NCI-H524 treated with DMSO at 0.1 percent for 48 hours (cell line): ENCODE data around the gene CORO6.
A peak's percentile ranks its signal among the peaks of the same experiment; 100 is the strongest.

Experiments
- DNase-seq: peaks from one replicate; lab custom pipeline; 2025; lab: John Stamatoyannopoulos, UW

Gene CORO6

GRCh38 chr17:29630630-29631193 lies 8.0 kb upstream of the CORO6 start:
- no peak for DNase-seq

DNA sequence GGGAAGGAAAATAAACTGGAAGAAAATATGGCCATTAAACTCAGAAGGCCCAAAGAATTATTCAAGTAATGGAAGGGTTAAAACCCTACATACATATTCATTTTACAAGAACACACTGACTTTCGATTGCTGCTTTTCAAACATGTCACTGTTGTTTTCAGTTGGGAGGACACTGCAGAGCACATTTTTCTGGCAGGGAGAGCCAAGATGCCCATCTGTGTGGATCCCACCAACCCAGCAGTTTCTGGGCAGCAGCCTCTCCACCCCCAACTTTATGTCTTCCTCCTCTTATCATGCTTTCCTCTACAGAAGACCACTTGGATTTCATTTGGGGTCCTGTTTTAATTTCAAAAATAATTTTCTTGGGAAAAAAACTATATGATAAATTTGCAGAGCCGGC lies 7.1 kb upstream of the CORO6 start:
- no peak for DNase-seq

- no peak for DNase-seq
These were observed 5.9 kb upstream of the CORO6 start for GRCh38 chr17:29628644-29629043.

DNA sequence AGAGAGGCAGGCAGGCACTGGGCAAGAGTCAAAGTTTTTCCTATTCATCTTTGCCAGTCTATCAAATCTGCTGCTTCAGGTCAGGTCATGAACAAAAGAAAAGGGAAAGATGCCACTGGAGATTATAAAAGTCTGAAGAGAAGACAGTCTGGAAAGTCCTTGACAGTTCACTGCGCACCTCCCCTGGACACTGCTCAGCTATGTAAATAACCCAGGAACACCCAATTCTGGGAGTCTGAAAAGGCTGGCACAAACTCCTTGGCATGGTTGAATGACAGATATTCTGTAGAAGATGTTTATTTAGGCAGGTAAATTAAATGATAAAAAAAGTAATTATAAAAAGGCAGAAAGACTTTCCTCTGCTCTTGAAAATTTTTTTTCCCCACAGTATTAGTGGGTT lies 5.2 kb upstream of the CORO6 start:
- no peak for DNase-seq

- no peak for DNase-seq
These were observed 2.5 kb upstream of the CORO6 start for GRCh38 chr17:29625037-29625750.

GRCh38 chr17:29624586-29624985 lies 1.9 kb upstream of the CORO6 start:
- DNase-seq: no peak

DNA sequence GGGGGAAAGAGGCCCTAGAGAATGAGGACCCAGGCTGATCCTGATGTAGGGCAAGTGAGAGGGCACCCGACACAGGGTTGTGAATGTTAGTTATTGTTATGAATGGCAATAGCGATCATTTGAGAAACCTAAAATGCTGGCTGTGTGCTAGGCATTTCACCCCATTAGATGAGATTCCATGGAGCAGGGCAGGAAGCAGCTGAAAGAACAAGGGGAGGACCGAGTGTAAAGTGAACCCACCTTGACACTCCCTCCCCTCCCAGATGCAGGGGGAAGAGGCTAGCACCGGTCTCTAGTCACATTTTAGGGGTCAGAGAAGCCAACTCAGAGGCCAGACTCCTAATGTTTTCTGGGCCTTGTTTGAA lies 553 bp upstream of the CORO6 start:
- no peak for DNase-seq

DNA sequence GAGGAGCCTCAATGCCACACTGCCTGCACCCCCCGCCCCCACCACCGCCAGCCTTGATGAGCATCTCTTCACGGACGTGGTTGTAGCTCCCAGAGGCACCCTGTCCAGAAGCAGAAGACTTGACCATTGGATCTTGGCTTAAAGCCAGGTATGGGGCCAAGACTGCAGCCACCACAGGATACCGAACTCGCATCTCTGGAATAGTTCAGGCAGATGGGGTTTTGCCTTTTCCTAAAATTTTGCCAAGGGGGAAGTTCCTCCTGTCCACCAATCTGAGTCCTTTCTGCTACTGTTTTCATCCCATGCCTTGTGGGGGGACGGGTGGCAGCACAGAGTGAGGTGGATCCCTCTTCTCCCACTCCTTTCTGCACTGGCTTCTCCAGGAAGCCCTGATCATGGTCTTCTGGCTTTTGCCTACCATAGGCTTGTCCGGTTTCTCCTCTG lies 939 bp downstream of the CORO6 start:
- no peak for DNase-seq

DNA sequence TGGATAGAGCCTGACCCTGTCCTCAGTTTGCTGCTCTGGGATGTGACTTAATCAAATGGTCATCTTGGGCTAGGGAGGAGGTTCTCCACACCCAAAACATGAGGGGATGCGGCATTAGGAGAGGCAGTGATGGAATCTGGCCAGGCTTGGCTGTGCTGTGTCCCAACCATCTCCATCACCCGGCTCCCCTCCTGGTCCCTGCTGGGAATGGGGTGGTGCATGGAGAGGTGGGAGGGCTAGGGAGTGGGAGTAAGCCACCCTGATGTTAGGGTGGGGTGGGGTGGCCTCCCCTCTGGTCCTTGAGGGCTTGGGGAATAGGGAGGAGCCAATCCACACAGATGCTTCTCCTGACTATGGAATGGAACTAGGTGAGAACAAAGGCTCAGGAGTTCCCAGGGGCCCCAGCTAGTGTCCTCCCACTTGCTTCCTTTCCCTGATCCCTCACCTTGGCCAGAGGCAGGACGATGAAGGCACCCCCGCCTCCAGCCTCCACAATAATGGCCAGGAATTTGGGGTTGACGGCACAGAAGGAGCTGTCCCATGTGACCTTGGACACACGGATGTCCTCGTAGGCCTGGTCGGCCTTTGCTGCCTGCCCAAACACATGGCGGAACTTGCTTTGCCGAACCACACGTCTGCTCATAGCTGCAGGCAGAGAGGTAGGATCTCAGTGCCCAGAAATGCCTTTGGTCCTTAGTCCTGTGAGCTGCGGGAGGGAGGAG lies 1.8 kb downstream of the CORO6 start:
- DNase-seq: no peak

- no peak for DNase-seq
These were observed 2.4 kb downstream of the CORO6 start for GRCh38 chr17:29620271-29620670.

GRCh38 chr17:29619251-29619650 lies 3.5 kb downstream of the CORO6 start:
- peak; percentile 22 for DNase-seq

DNA sequence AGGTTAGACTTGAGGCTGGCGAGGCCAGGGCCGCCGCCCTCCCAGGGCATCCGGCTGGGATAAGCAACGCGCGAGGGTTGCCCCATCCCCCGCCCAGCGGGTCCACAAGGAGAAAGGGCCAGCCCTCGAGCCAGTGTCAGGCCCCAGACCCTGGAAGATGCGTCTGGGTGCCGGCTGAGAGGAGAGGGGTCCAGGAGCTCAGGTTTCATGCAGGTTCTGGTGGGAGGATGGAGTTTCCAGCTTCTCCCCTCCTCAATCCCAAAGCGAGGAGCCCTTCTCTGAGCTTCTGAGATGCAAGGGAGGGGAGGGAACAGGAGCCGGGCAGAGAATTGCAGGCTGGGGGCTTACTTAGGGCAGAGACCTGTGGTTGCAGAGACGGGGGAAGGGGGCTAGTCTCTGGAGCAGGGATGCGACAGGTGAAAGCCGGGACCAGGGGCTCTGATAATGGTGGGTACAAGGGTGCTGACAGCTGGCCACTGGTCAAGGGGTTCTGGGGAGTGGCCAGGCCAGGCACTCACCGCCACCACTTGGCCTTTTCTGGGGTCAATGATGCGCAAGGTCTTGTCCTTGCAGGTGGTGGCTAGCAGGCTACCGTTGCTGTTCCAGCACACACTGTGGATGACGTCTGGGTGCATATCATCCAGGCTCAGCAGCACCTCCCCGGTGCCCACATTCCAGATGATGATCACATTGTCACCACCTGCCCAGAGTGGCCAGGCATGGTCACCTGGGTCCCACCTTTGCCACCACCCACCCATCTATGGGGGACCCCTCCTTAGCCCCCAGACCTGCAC lies 4.2 kb downstream of the CORO6 start:
- DNase-seq: no peak

DNA sequence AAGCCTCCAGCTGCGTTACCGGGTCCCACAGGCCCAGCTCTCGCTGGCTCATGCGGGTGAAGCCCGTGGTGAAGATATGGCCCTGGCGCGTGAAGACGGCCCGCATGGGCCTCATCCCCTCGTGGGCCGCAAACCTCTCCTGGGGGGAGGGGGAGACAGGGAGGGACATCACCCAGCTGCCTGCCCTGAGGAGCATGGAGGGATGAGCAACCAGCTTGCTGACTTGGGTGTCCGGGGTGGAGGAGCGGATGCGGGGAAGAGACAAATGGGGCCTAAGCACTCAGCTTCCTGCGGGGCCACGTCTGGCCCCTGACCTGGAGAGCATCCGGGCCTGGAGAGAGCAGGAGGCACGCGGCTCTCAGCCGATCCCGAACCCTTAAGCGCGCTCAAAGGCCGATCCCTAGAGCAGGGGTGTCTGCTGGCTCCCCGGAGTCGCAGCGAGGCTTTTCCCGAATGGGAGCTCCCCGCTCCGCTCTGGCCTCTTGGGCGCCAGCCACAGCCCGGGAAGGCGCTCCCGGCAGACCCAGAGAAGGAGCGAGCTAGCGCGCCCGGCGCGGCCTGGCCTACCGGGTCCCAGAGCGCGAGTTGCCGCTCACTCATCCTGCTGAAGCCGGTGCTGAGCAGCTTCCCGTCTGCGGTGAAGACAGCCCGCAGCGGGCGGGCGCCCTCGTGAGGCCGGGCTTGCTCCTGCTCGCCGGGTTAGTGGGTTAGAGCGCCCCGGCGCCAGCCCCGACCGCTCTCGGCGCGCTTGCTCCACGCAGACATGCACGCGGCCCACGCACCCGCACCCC lies 5.0 kb downstream of the CORO6 start:
- DNase-seq: no peak

DNA sequence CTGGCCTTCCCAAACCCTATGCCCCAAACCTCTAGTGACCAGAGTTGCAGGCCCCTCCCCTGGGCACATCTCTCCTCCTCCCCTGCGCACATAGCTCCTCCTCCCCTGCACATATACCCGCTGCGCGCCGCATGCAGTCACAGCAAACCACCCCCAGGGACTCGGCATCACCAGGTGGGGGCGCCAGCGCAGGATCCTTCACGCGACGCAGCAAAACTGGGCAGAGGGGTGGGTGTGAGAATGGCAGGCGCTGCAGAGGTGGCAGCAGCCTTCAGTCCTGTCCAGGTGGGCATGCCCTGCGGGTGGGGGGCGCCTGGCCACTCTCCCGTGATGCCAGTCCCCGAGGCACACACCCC lies 5.6 kb downstream of the CORO6 start:
- peak; percentile 69 for DNase-seq

- DNase-seq: no peak
These were observed 6.2 kb downstream of the CORO6 start for GRCh38 chr17:29616300-29617048.

DNA sequence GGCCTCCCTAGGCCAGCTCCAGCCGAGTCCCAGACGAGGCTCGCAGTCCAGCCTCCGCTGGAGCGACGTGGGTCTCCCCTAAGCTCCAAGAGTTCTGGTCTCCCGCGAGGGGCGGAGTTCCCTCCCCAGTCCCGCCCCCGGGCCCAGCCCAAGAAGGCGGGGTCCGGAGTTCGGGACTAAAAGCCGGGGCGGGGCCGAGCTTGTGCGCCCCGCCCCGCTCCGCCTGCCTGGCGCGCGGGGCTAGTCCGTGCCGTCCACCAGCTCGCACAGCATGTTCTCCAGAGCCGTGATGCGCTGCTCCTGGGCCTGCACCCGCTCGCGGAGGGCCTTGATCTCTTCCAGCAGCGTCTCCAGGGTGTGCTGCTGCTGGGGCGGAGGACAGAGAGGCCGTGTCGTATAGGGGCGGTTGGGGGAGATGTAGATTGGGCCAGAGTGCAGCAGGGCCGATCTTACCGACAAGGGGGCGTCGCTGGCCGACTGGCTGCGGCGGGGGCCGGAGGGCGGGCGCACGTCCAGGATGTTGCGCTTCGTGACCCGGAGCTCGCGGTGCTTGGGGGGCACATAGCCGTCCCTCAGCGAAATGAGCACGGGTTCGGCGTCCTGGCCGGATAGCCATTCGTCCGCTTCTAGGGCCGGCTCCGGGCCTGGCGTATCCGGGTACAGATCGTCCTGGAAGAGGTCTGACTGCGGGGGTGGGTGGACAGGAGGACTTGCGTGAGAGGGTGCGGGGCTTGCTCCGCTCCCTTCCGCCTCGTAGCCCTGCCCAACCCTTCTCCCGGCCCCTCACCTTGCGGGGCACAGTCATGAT lies 7.0 kb downstream of the CORO6 start:
- no peak for DNase-seq

DNA sequence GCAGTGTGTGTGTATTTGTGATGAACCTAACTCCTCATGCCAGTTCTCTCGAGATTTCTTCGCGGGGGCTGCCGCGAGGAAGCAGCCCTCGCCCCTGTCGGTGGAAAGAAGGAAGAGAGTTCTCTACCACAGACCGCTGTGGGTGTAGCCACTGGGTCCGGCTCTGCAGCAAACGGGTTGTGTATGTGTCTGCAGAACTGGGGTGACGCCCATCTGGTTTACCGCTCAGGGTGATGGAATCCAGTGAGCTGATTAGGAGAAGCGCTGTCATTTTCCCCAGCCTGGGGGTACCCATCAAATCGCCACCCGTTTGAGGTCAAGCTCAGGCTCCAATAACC lies 7.7 kb downstream of the CORO6 start:
- DNase-seq: no peak

DNA sequence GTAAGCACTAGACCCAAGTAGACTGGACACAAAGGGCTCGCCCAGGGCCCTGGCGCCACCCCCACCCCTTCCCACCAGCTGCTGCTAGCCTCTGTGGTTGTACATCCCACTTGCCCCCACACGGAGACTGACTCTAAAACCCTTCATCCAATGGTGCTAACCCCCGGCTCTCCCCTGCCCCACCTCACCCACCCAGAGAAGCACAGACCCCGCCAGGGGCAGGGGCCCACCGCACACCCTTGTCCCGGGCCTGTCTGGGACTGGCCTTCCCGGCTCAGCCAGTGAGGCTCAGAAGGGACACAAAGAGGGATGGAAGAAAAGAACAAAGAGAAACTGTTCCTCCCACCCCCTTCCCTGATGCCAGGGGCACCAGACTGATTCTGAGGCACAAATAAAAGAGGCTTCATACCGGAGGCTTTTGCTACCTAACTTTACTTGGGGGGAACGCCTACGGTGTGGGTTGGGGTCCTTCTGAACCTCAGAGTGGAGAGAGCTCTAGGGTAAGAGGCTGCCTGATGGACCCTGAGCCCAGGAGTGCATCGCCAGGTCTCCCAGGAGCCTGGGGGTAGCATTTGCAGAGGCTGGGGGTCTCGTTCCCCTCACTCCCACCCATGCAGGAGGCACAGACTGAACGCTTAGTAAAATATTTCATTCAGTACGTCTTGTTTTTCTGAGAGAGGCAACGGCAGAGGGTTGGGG lies 8.2 kb downstream of the CORO6 start:
- no peak for DNase-seq

DNA sequence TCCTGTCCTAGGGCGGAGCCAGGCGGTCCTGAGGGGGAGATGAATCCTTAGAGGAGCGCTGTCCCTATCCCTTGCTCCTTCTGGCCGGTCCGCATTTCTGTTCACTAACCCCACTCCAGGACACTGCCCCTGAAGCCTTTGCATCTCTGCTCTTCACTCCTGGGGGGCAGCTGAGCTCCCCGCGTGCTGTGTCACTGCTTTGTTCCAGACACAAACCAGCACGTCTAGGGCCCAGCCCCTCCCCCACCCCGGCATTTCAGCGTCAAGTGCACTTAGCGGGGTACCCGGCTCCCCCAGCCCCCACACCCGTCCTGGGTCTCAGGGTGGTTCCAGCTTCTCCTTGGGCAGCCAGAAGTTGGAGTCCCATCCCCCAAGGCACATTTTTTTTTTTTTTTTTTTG lies 8.9 kb downstream of the CORO6 start:
- no peak for DNase-seq

DNA sequence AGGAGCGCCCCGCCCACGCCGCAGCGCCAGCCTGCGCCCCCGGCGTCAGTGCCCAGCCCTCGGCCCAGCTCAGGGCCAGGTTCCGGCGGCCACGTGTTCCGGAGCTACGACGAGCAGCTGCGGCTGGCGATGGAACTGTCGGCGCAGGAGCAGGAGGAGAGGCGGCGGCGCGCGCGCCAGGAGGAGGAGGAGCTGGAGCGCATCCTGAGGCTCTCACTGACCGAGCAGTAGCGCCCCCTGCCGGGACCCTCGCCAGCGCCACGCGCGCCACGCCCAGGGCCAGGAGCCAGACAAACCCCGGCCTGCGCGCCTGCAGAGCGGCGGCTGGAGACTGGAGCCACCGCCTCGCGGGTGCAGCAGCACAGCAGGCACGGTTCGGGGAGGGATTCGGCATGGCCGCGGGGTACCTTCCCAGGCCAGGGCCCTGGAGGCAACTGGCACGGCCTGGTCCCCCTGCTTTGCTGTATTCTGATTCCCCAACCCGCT lies 9.3 kb downstream of the CORO6 start:
- no peak for DNase-seq
